Activated CD4-positive, alpha-beta T cell treated with anti-CD3 and anti-CD28 coated beads, Interleukin-2, amount 10 ng/mL, durations not matched to agents 24 days and 14 days (primary cell): ENCODE measurements around the gene TSPAN3. TPM values are rescaled to one million over a fixed set of nuclear protein-coding genes. Genes with fewer than 3 reads are reported as not detected.

ENCODE experiments used
- DNase-seq: peaks from one replicate; pipeline ENCODE4 v3.0.0; 2022
- H3K27ac Mint-ChIP-seq: one replicate; pipeline ENCODE4 v1.8.0; 2022; ENCODE audit warnings: mild to moderate bottlenecking, mixed read lengths
- H3K27me3 Mint-ChIP-seq: one replicate; pipeline ENCODE4 v1.8.0; 2022; ENCODE audit warnings: mixed read lengths
- H3K36me3 Mint-ChIP-seq: one replicate; pipeline ENCODE4 v1.8.0; 2022; ENCODE audit warnings: low read depth, mild to moderate bottlenecking, mixed read lengths
- H3K4me1 Mint-ChIP-seq: one replicate; pipeline ENCODE4 v1.8.0; 2021; ENCODE audit warnings: mixed read lengths
- H3K4me3 Mint-ChIP-seq: one replicate; pipeline ENCODE4 v1.8.0; 2022; ENCODE audit warnings: mild to moderate bottlenecking, moderate library complexity, mixed read lengths
- H3K9me3 Mint-ChIP-seq: one replicate; pipeline ENCODE4 v1.8.0; 2021; ENCODE audit warnings: mixed read lengths
- intact Hi-C: fragments of 100-400 bp; cut with micrococcal nuclease; formaldehyde crosslinking; loops from one replicate; pipeline ENCODE4 v1.15.1; 2023
- total RNA-seq: library from RNA; stranded (reverse); gene quantifications from 2 replicates; pipeline ENCODE4 v1.2.3, GENCODE V29; 2022

The TSPAN3 gene
- total RNA-seq, 1 donor from 2014 or later, result 41.4 TPM

DNA sequence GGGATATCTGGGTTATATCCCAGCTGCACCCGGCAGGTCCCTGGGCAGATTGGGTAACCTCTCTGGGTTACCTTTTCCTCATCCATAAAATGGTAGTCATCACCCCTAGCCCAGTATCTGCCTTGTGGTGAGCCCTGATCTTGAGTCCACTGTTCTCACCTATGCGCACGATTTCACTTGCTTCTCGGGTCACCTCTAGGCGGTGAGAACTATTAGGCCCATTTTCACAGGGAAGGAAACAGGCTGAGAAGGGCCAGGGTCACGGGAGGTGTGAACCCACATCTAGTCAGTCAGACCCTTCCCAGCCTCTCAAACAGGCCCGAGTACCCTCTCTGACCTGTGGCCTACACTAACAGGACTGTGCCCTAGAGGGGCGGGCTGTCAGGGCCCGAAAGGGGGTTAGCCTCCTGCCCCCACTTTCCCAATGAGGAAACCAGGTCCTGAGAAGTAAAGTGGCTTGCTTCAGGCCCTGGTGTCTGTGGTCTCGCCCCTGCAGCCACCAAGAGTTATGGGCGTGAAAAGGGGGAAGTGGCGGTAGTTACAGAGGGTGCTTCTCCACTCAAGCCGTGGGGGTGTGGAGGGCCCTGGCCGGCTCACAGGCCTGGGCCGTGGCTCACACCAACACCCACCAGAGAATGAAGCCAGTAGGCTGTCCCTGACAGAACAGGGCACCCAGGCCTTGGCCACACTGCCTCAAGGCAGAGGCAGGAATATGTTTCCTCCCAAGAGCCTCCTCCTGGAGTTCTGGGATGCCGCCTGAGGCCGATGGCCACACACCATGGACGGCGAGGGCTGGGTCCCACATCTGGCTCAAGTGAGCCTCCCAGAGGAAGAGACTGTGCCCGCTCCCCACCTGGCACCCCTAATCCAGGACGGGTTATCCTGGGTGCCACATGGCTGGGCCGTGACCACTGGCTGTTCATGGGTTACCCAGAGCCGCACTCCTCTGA is 56.5 kb downstream of the TSPAN3 start:
- H3K9me3 Mint-ChIP-seq, result no peaks in the 10 kb centered on the region
- DNase-seq, result peak; percentile 74
- peak overlapping the region; percentile 88 for H3K4me3 Mint-ChIP-seq
- peaks cover 2% of the 10 kb centered on the region for H3K27me3 Mint-ChIP-seq
- H3K4me1 Mint-ChIP-seq, result peaks cover 78% of the 10 kb centered on the region
- H3K36me3 Mint-ChIP-seq, result peaks cover 55% of the 10 kb centered on the region
- H3K27ac Mint-ChIP-seq, result peak overlapping the region; percentile 98
- intact Hi-C loops, result loop anchor here (1.0 to 10.0 kb wide), 2 partner anchors 8 to 110 kb away; partner anchors contain the start of gene SCAPER

DNA sequence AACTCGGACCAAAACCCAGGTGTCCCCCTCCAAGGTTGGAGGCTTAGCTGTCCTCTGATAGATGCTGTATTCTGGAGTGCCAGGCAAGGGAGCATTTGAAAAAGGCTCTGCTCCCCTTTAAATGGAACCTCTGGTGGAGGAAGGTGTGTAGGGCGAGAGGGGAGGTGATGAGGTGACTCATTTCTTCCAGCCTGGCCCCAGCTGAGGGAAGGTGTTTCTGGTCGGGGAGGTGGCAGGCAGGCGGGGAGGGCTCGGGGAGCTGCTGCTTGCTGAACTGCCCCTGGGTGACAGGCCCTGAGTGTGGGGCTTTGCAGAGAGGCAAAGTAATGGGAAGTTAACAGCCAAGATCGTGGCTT is 57.2 kb downstream of the TSPAN3 start:
- peak overlapping the region; percentile 98 for H3K27ac Mint-ChIP-seq
- peaks cover 2% of the 10 kb centered on the region for H3K27me3 Mint-ChIP-seq
- intact Hi-C loops, result loop anchor here (1.0 to 10.0 kb wide), 5 partner anchors 9 to 109 kb away; partner anchors contain the start of gene SCAPER
- peaks cover 80% of the 10 kb centered on the region for H3K4me1 Mint-ChIP-seq
- H3K4me3 Mint-ChIP-seq, result peak overlapping the region; percentile 88
- H3K9me3 Mint-ChIP-seq, result no peaks in the 10 kb centered on the region
- peak; percentile 94 for DNase-seq
- peaks cover 52% of the 10 kb centered on the region for H3K36me3 Mint-ChIP-seq

DNA sequence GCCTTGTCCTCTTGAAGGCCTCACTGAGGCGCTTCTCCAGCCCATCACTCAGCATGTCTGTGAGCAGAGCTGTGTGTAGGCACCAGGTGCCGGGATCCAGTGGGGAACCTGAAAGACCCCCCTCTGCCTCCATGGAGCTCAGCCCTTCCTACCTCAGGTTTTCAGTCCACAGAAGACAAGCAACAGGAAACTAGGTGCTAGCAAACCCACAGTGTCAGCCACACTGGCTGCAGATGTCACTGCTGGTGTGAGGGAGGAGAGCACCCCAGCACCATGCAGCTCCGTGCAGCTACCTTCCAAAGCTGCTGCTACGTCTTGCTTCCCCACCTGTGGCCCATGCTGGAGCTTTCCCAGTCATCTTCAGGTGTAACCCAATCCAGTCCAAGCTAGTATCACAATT is 58.0 kb downstream of the TSPAN3 start:
- DNase-seq, result peak; percentile 87
- H3K27me3 Mint-ChIP-seq, result peaks cover 2% of the 10 kb centered on the region
- H3K4me1 Mint-ChIP-seq, result peaks cover 77% of the 10 kb centered on the region
- H3K9me3 Mint-ChIP-seq, result no peaks in the 10 kb centered on the region
- peaks cover 47% of the 10 kb centered on the region for H3K36me3 Mint-ChIP-seq
- intact Hi-C loops, result loop anchor here (1.0 to 10.0 kb wide), 4 partner anchors 10 to 108 kb away; partner anchors contain the start of gene SCAPER
- peak overlapping the region; percentile 98 for H3K27ac Mint-ChIP-seq
- H3K4me3 Mint-ChIP-seq, result peak overlapping the region; percentile 88

DNA sequence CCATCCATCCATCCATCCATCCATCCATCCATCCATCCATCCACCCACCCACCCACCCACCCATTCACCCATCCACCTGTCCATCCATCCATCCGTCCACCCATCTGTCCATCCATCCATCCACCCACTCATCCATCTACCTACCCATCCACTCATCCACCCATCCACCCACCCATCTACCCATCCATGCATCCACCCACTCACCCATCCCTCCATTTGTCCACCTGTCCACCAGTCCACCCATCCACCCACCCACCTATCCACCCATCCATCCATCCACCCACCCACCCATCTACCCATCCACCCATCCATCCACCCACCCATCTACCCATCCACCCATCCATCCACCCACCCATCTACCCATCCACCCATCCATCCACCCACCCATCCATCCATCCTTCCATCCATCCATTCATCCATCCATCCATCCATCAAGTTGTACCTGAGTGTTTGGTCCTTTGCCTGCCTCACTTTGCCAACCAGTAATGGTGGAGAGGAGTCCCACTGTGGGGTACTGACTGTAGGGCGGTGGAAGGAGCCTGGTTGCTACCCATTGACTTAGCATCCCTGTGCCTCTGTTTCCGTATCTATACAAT is 58.7 kb downstream of the TSPAN3 start:
- intact Hi-C loops, result loop anchor here (2.0 to 10.0 kb wide), 2 partner anchors 23 to 107 kb away; partner anchors contain the start of gene SCAPER
- Mint-ChIP-seq H3K27me3 (peaks cover 2% of the 10 kb centered on the region), H3K36me3 (peaks cover 45% of the 10 kb centered on the region), H3K27ac (peak overlapping the region; percentile 98), H3K4me1 (peaks cover 74% of the 10 kb centered on the region), H3K4me3 (peak overlapping the region; percentile 88), H3K9me3 (no peaks in the 10 kb centered on the region)
- DNase-seq, result no peak

DNA sequence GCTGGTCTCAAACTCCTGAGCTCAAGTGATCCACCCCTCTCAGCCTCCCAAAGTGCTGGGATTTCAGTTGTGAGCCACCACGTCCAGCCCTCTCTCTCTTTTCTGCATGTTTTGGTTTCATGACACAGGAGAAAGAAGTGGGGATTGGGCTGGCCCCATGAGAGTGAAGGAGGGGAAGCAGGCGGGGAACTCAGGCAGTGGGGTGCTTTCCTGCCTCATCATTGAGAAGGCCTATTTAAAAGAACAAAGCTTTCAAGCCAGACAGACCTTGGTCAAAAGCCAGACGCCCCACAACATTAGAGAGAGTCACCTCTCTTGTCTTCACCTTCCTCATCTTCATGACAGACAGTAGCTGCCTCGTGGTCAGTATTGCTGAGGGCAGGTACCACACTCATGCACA is 60.1 kb downstream of the TSPAN3 start:
- Mint-ChIP-seq H3K4me3 (peak overlapping the region; percentile 53), H3K27ac (peak overlapping the region; percentile 86), H3K27me3 (peaks cover 2% of the 10 kb centered on the region), H3K9me3 (no peaks in the 10 kb centered on the region), H3K4me1 (peaks cover 81% of the 10 kb centered on the region), H3K36me3 (peaks cover 55% of the 10 kb centered on the region)
- DNase-seq, result peak; percentile 70
- intact Hi-C loops, result loop anchor here (10.0 kb wide), 1 partner anchor 106 kb away; the partner anchor contains the start of gene SCAPER

DNA sequence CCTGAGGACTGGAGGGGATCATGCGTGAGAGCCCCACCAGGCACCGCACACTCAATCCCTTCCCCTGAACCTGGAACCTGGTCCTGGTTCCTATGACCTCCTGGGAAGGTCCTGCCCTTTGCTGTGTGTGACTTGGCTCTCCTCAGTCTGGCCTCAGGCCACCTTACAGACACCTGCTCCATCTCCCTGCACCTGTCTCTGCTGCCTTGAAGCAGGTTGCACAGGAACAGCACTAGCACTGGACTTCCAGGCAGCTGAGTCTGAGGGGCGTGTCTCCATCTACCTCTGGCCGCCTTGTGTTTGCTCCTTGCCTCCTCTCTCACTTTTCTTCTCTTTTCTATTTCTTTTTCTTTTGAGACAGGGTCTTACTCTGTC is 60.6 kb downstream of the TSPAN3 start:
- peak overlapping the region; percentile 86 for H3K27ac Mint-ChIP-seq
- H3K27me3 Mint-ChIP-seq, result peaks cover 2% of the 10 kb centered on the region
- intact Hi-C loops, result loop anchor here (10.0 kb wide), 1 partner anchor 105 kb away; the partner anchor contains the start of gene SCAPER
- H3K9me3 Mint-ChIP-seq, result no peaks in the 10 kb centered on the region
- H3K4me1 Mint-ChIP-seq, result peaks cover 81% of the 10 kb centered on the region
- peaks cover 57% of the 10 kb centered on the region for H3K36me3 Mint-ChIP-seq
- H3K4me3 Mint-ChIP-seq, result peak overlapping the region; percentile 53
- no peak for DNase-seq

DNA sequence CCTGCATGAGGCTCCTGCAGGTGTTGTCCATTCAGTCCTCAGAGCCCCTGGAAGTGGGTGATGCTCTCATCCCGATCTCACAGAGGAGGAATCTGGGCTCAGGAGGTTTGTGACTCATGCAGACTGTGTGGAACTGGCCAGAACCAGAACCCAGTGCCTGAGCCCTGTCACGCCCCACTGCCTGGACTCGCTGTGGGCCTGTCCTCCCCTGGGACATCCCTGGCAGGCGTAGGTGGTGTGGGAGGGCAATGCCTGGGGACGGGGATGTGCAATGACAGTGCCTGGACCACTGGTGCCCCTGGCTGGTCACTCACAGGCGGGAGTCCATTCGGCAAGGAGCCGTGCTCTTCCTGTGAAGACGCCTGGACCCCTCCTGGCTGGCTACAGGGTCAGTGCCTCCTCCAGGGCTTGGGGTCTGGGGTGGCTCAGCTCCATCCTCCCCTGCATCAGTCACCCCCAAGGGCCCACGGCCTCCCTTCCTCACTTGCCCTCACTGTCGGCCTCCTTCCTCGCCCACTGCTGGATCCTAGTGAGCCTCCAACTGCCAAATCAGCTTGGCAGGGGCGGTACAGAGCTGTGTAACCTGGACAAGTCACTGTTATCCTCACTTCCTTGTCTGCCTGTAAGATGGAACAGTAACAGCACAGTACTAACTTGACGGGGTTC is 61.1 kb downstream of the TSPAN3 start:
- Mint-ChIP-seq H3K27me3 (peaks cover 2% of the 10 kb centered on the region), H3K4me1 (peaks cover 77% of the 10 kb centered on the region), H3K36me3 (peaks cover 55% of the 10 kb centered on the region), H3K9me3 (no peaks in the 10 kb centered on the region), H3K4me3 (peak overlapping the region; percentile 53), H3K27ac (peak overlapping the region; percentile 86)
- no peak for DNase-seq
- intact Hi-C loops, result loop anchor here (10.0 kb wide), 1 partner anchor 105 kb away; the partner anchor contains the start of gene SCAPER

DNA sequence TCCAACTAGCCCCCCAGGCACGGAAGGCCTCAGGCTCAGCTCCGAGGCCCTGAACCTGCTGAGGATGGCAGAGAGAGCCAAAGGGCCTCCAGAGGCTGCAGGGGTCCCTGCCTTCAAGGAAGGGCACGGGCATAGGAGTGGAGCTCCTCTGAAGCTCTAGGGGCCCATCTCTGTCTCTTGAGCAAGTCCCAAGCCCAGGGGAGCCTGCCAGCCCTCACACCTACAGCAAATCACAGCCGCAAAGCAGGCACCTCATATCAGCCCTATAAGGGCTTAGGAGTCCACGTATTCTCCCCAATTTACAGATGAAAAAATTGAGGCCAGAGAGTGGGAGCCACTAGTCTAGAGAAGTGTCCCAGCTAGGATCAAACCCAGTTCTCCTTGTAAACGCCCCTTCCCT is 61.7 kb downstream of the TSPAN3 start:
- intact Hi-C loops, result no loop called here
- Mint-ChIP-seq H3K36me3 (peaks cover 60% of the 10 kb centered on the region), H3K27ac (peak overlapping the region; percentile 63), H3K27me3 (peaks cover 2% of the 10 kb centered on the region), H3K4me3 (no peak overlapping the region), H3K9me3 (peaks cover 2% of the 10 kb centered on the region), H3K4me1 (peaks cover 77% of the 10 kb centered on the region)
- DNase-seq, result no peak

DNA sequence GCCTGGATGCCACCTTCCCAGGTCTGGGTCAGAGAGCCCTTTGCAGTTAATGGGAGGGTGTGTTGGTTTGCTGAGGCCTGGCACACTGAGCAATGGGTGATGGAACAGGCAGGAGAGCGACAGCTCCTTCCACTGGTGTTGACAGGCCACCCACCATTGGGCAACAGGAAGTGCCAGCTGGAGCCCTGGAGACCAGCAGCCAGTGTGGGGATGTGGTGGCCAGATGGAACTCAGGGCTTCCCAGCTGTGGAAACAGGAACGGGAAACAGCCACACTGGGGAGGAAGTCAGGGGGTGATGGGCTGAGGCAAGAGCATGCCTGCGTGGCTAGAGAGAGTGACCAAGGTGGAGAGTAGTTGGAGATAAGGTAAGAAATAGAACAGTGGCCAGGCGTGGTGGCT is 66.7 kb downstream of the TSPAN3 start:
- Mint-ChIP-seq H3K4me3 (peak overlapping the region; percentile 80), H3K36me3 (peaks cover 58% of the 10 kb centered on the region), H3K27me3 (no peaks in the 10 kb centered on the region), H3K27ac (peak overlapping the region; percentile 92), H3K4me1 (peaks cover 79% of the 10 kb centered on the region), H3K9me3 (peaks cover 3% of the 10 kb centered on the region)
- intact Hi-C loops, result no loop called here
- no peak for DNase-seq

DNA sequence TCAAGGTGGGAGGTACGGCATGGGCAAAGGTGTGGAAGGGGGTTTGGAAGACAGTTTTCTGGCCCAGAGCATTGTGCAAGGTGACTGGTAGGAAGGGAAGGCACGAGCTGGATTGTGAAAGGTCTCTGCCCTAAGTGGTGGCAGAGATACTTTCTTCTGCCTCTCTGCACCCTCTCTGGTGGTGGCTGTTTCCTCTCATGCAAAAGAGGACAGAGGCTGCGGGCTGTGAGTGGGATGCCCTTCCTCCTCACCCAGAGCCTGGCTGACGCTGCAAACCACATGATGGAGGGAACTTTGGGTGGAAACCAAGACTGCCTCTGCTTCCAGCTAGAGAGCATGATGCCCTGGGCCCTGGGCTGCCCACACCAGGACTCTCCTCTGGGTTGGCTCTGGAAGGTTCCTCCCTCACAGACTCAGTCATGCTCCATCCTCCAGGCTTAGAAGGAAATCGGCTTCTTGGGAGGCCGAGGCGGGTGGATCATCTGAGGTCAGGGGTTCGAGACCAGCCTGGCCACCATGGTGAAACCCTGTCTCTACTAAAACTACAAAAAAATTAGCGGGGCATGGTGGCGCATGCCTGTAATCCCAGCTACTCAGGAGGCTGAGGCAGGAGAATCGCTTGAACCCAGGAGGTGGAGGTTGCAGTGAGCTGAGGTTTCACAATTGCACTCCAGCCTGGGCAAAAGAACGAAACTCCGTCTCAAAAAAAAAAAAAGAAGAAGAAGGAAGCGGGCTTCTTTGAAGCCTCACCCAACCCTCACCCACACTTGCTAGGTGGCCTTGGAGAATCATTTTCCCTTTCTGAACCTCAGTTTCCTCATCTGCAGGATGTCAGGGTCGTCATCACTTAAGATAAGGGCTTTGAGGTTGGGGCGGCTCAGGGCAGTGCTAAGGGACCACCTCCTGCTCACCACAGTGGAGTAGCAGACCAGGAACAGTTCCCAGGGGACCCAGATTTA is 67.7 kb downstream of the TSPAN3 start:
- DNase-seq, result peak; percentile 92
- peaks cover 62% of the 10 kb centered on the region for H3K36me3 Mint-ChIP-seq
- intact Hi-C loops, result loop anchor here (1.0 kb wide), 5 partner anchors 8 to 27 kb away; partner anchors contain the start of gene PSTPIP1
- no peaks in the 10 kb centered on the region for H3K27me3 Mint-ChIP-seq
- H3K9me3 Mint-ChIP-seq, result peaks cover 3% of the 10 kb centered on the region
- H3K27ac Mint-ChIP-seq, result peak overlapping the region; percentile 92
- peaks cover 81% of the 10 kb centered on the region for H3K4me1 Mint-ChIP-seq
- H3K4me3 Mint-ChIP-seq, result peak overlapping the region; percentile 80

DNA sequence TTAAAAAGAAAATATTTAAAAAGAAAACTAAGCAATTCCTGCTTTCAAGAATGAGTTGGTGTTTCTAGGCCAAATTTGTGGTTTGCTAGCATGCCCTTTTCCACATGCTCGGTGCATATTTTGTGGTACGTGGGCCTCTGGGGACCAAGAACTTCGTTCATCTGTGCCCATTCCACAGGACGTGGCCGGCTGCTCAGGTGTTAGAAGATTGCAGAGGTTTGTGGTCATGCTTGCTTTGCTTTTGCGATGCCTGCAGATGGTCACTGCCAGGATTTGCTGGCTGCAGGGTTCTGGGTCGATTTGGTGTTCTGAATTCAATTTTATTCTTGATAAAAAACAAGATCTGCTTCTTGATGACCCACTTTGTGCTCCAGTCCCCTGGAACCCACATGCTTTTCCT is 68.5 kb downstream of the TSPAN3 start:
- Mint-ChIP-seq H3K4me1 (peaks cover 87% of the 10 kb centered on the region), H3K36me3 (peaks cover 64% of the 10 kb centered on the region), H3K9me3 (peaks cover 3% of the 10 kb centered on the region), H3K27ac (peak overlapping the region; percentile 92), H3K27me3 (no peaks in the 10 kb centered on the region), H3K4me3 (peak overlapping the region; percentile 80)
- intact Hi-C loops, result no loop called here
- peak; percentile 69 for DNase-seq

DNA sequence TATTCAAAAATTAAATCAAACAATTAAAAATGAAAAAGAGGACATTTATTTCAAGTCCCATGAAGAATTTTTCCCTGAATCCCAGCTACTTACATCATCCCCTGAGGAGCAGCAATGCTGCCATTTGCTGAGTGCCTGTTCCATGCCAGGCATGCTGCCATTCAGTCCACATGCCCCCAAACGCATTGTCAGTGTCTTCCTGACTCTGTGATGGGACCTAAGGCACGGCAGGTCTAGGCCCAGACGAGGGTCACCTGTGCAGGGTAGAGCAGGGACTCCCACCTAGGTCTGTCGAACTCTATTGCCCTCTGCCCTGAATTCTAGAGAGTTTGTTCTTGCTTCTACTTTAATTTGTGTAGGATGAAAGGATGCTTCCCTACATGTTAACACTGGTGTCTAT is 68.9 kb downstream of the TSPAN3 start:
- intact Hi-C loops, result no loop called here
- Mint-ChIP-seq H3K27me3 (no peaks in the 10 kb centered on the region), H3K4me3 (peak overlapping the region; percentile 80), H3K36me3 (peaks cover 67% of the 10 kb centered on the region), H3K27ac (peak overlapping the region; percentile 92), H3K4me1 (peaks cover 90% of the 10 kb centered on the region), H3K9me3 (peaks cover 3% of the 10 kb centered on the region)
- DNase-seq, result no peak
